Cardiac muscle cell (in vitro differentiated cells and primary cell): ENCODE results near the gene GPI. TPM values are rescaled to one million over a fixed set of nuclear protein-coding genes. Genes with fewer than 3 reads are reported as not detected.

Experiments used
- DNase-seq, 2 donors: peaks; one replicate each; pipeline versions ENCODE4 v3.0.0 to v3.0.0-alpha.2; 2010 to 2017; ENCODE audit warnings: low read depth in 1 of 2, low spot score in 1 of 2
- H3K27ac ChIP-seq: fragments of 200-600 bp; sonication (generic); 2 replicates; pipeline ENCODE4 v1.5.1; 2016
- H3K27me3 ChIP-seq: fragments of 200-600 bp; sonication (generic); 2 replicates; pipeline ENCODE4 v1.6.0; 2016; ENCODE audit warnings: control low read depth
- H3K36me3 ChIP-seq: fragments of 200-600 bp; sonication (generic); 2 replicates; pipeline ENCODE4 v1.5.1; 2016; ENCODE audit warnings: control low read depth
- H3K4me1 ChIP-seq: fragments of 200-600 bp; sonication (generic); 2 replicates; pipeline ENCODE4 v1.8.1; 2017; ENCODE audit warnings: low read depth, mild to moderate bottlenecking, mixed run types
- H3K4me3 ChIP-seq: fragments of 200-600 bp; sonication (generic); 2 replicates; pipeline ENCODE4 v1.5.1; 2016; ENCODE audit warnings: mild to moderate bottlenecking
- H3K9me3 ChIP-seq: fragments of 200-600 bp; sonication (generic); 2 replicates; pipeline ENCODE4 v1.5.1; 2017; ENCODE audit warnings: low read depth, mild to moderate bottlenecking, control low read depth
- polyA plus RNA-seq: library from polyadenylated mRNA; unstranded; fragments of >200 nt; fragmentation: Nextera tagmentation; extraction: Ambion mirVana; gene quantifications from 2 replicates; pipeline ENCODE4 v1.2.1, GENCODE V29; 2016
- total RNA-seq: library from RNA; depleted of rRNA; stranded (reverse); fragments of >200 nt; gene quantifications from 2 replicates; pipeline ENCODE4 v1.2.3, GENCODE V29; 2016
- TF ChIP-seq, protein P1 (sequence below): IDR thresholded peaks from 2 replicates; pipeline ENCODE4 v1.5.1; 2012; ENCODE audit warnings: low read depth, mild to moderate bottlenecking, low read length

The GPI gene
- total and polyA plus RNA-seq, 2 experiments from 2014 or later = 618 to 862 TPM

DNA sequence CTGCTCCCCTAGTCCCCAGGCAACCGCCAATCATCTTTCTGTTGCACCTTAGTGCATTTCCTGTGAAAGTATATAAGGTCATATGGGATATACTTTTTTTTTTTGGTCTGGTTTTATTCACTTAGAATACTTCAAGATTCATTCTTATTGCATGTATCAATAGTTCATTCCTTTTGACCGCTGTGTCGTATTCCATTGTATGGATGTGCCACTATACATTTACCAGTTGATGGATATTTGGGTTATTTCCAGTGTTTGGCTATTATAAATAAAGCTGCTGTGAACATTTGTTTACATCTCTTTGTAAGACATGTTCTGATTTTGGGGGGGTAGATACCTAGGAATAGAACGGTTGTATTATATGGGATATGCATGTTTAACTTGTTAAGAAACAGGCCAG, 53.3 kb downstream of the GPI start:
- Histone ChIP-seq H3K36me3 (peaks cover 32% of the 10 kb centered on the region), H3K27ac (no peak overlapping the region), H3K4me3 (no peak overlapping the region), H3K4me1 (no peaks in the 10 kb centered on the region), H3K9me3 (no peaks in the 10 kb centered on the region), H3K27me3 (no peaks in the 10 kb centered on the region)
- TF ChIP-seq, protein P1, sequence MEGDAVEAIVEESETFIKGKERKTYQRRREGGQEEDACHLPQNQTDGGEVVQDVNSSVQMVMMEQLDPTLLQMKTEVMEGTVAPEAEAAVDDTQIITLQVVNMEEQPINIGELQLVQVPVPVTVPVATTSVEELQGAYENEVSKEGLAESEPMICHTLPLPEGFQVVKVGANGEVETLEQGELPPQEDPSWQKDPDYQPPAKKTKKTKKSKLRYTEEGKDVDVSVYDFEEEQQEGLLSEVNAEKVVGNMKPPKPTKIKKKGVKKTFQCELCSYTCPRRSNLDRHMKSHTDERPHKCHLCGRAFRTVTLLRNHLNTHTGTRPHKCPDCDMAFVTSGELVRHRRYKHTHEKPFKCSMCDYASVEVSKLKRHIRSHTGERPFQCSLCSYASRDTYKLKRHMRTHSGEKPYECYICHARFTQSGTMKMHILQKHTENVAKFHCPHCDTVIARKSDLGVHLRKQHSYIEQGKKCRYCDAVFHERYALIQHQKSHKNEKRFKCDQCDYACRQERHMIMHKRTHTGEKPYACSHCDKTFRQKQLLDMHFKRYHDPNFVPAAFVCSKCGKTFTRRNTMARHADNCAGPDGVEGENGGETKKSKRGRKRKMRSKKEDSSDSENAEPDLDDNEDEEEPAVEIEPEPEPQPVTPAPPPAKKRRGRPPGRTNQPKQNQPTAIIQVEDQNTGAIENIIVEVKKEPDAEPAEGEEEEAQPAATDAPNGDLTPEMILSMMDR = no peak
- DNase-seq = no peak

DNA sequence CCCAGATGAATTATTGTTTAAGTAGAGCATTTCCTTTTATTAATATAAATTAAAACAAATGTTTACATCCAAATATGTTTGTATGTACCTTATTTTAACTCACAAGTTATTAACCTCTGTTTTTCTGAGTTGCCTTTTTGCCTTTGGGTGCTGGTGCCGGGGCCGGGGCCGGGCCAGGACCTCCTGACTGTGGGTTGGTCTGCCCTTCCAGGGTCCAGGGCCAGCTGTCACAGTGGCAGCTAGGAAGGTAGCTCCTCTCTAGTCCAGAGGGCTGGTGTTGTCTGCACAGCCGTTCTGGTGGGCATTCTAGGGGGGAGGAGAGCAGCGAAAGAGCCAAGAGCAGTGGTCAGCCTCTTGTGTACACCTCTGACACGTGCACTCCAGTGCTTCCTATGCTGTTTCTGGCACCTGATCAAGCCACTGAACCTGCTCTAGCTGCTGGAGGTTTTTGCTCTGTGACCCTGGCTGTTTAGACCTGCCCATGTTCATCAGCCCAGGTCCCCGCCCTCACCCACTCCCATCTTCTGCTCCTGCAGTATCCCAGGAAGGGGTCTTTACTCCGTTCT, 61.2 kb downstream of the GPI start:
- Histone ChIP-seq H3K27ac (no peak overlapping the region), H3K4me1 (peaks cover 14% of the 10 kb centered on the region), H3K9me3 (no peaks in the 10 kb centered on the region), H3K27me3 (no peaks in the 10 kb centered on the region), H3K36me3 (no peaks in the 10 kb centered on the region), H3K4me3 (no peak overlapping the region)
- DNase-seq = no peak
- TF ChIP-seq, protein P1 = no peak

DNA sequence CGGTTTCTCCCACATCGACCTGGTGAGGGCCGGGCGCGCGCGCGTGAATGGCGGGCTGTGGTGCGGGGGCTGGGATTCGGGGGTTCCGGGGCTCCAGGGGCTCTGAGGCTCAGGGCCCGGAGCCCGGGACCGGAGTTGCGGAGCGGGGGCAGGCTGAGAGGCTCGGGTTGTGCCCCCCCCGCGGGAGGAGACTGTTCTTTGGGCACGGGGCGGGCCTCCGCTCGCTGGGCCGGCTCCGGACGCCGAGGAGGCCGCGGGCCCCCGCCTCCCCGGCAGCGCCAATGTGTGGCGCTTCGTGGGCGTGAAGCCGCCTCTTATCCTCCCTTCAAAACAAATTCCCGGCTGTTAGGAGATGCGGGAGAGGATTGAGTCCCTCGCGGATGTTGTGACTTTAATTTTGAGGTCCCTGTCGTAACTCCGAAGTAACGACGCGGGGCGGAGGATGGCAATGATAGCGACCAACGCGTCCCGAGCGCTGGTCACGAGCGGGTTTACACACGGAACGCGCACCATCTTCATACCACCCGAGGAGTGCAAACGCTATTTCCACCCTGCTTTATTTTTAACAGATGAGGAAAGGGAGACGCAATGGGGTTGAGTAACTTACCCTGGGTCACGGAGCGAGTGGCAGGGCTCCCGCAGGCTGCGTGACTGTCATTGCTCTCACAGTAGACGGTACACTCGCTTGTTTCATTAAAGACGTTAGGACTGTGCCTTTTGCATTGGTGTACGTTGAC, 63.7 kb downstream of the GPI start:
- Histone ChIP-seq H3K27ac (peak overlapping the region; percentile 77), H3K36me3 (peaks cover 10% of the 10 kb centered on the region), H3K4me3 (peak overlapping the region; percentile 72), H3K4me1 (peaks cover 14% of the 10 kb centered on the region), H3K27me3 (no peaks in the 10 kb centered on the region), H3K9me3 (no peaks in the 10 kb centered on the region)
- DNase-seq = peak; percentile 43 to 46
- TF ChIP-seq, protein P1 = no peak

DNA sequence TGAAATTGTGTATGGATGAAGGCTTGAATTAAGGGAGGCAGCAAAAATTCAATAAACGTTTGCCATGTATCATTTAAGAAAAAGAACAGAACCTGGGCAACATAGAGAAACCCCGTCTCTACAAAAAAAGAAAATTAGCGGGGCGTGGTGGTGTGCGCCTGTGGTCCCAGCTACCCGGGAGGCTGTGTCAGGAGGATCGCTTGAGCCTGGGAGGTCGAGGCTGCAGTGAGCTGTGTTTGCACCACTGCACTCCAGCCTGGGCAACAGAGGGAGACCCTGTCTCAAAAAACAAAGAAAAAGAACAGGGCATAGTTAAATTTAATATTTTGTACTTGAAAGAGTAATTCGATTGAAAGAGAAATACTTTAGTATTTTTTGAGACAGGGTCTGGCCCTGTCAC, 64.6 kb downstream of the GPI start:
- Histone ChIP-seq H3K36me3 (peaks cover 14% of the 10 kb centered on the region), H3K27ac (no peak overlapping the region), H3K27me3 (no peaks in the 10 kb centered on the region), H3K9me3 (no peaks in the 10 kb centered on the region), H3K4me3 (peak overlapping the region; percentile 72), H3K4me1 (peaks cover 14% of the 10 kb centered on the region)
- TF ChIP-seq, protein P1 = no peak
- no peak for DNase-seq

DNA sequence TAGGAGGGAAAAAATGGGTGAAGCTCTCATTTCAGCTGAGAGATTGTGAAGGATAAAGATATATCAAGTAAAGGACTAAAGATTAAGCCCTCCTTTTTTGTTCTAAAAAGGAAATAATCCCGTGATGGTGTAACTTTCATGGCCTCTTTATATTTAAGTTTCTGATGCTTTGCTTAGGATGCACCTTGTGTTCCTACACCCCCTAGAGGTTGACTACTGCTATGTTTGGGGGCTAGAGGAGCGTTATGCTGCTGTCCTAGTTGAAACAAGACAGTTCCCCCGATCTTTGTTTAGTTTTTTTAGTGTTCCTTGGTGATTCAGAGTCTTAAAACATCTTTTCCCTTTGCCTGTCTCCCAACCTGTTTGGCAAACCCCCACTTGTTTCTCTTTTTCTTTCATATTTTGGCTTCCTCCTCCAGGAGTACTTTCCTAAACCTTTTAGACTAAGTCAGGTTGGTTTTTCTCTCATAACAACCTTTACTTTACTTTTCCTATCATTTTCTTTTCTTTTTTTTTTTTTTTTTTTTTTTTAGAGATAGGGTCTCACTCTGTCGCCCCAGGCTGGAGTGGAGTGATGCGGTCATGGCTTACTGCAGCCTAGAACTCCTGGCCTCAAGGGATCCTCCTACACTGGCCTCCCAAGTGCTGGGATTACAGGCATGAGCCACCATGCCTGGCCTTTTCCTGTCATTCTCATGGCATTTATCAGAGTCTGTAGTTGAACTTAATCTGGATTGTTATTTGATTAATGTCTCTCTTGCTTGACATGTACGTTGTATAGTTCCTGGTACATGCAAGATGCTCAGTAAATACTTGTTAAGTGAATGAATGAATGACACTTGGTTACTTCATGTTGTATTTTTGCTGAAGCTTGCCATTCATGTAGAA, 66.0 kb downstream of the GPI start:
- Histone ChIP-seq H3K27me3 (no peaks in the 10 kb centered on the region), H3K27ac (no peak overlapping the region), H3K4me1 (peaks cover 14% of the 10 kb centered on the region), H3K36me3 (peaks cover 25% of the 10 kb centered on the region), H3K9me3 (no peaks in the 10 kb centered on the region), H3K4me3 (no peak overlapping the region)
- peak; percentile 52 to 68 for DNase-seq
- TF ChIP-seq, protein P1 = peak; percentile 85
